CD8-positive, alpha-beta memory T cell (primary cell): ENCODE data around the gene SPATA16. TPM values are rescaled to one million over a fixed set of nuclear protein-coding genes. Genes with fewer than 3 reads are reported as not detected.
"Not testable (repeated sequence)": the region's sequence is repeated elsewhere in the genome, so short reads cannot be mapped to it uniquely, and the experiment has no call there.

Experiments used
- CTCF ChIA-PET: fragments of 350-600 bp; sonication (Branson Sonifier 250); formaldehyde crosslinking; loops from one replicate; lab custom pipeline; 2021; ENCODE audit warnings: antibody characterized with exemption; lab: Charles Lee
- POLR2A ChIA-PET: fragments of 350-600 bp; sonication (Branson Sonifier 250); formaldehyde crosslinking; loops from one replicate; lab custom pipeline; 2021; ENCODE audit warnings: antibody characterized with exemption; lab: Charles Lee
- DNase-seq, 5 donors: peaks; one replicate each; pipeline versions ENCODE4 v3.0.0 to v3.0.0-alpha.2; 2020 to 2022; ENCODE audit warnings: mixed read lengths in 1 of 5
- H3K27ac ChIP-seq: one replicate; pipeline ENCODE4 v1.7.0; 2013; ENCODE audit warnings: low read depth, mild to moderate bottlenecking, low read length, moderate library complexity
- H3K27me3 ChIP-seq: 2 replicates; pipeline ENCODE4 v1.7.0; 2013; ENCODE audit warnings: low read length, mild to moderate bottlenecking; ENCODE audit not compliant: insufficient read depth, poor library complexity, severe bottlenecking
- H3K36me3 ChIP-seq: 2 replicates; pipeline ENCODE4 v1.7.0; 2013; ENCODE audit warnings: mild to moderate bottlenecking, low read length, moderate library complexity; ENCODE audit not compliant: insufficient read depth
- H3K4me1 ChIP-seq: 2 replicates; pipeline ENCODE4 v1.7.0; 2013; ENCODE audit warnings: mild to moderate bottlenecking, low read length, moderate library complexity; ENCODE audit not compliant: insufficient read depth
- H3K4me3 ChIP-seq: 2 replicates; pipeline ENCODE4 v1.7.0; 2013; ENCODE audit warnings: mild to moderate bottlenecking, low read length
- H3K9me3 ChIP-seq: 2 replicates; pipeline ENCODE4 v1.7.0; 2013; ENCODE audit warnings: mild to moderate bottlenecking, low read length
- H3K27ac Mint-ChIP-seq, 8 donors: one replicate each; pipeline ENCODE4 v1.8.0; 2020 to 2021; ENCODE audit warnings: mixed read lengths in 8 of 8, mild to moderate bottlenecking in 6 of 8, inconsistent platforms in 3 of 8, moderate library complexity in 3 of 8
- H3K27me3 Mint-ChIP-seq, 2 donors: one replicate each; pipeline ENCODE4 v1.8.0; 2020 to 2021; ENCODE audit warnings: mixed read lengths in 2 of 2, mild to moderate bottlenecking in 1 of 2, moderate library complexity in 1 of 2
- H3K36me3 Mint-ChIP-seq, 3 donors: one replicate each; pipeline ENCODE4 v1.8.0; 2020 to 2021; ENCODE audit warnings: mixed read lengths in 3 of 3, inconsistent platforms in 1 of 3, mild to moderate bottlenecking in 1 of 3
- H3K4me1 Mint-ChIP-seq, 3 donors: one replicate each; pipeline ENCODE4 v1.8.0; 2020 to 2021; ENCODE audit warnings: mixed read lengths in 3 of 3, inconsistent platforms in 1 of 3, mild to moderate bottlenecking in 1 of 3
- H3K4me3 Mint-ChIP-seq, 7 donors: one replicate each; pipeline ENCODE4 v1.8.0; 2020 to 2021; ENCODE audit warnings: mixed read lengths in 7 of 7, mild to moderate bottlenecking in 6 of 7, moderate library complexity in 4 of 7, inconsistent platforms in 2 of 7
- H3K9me3 Mint-ChIP-seq, 5 donors: one replicate each; pipeline ENCODE4 v1.8.0; 2020 to 2022; ENCODE audit warnings: mixed read lengths in 5 of 5, mild to moderate bottlenecking in 3 of 5, moderate library complexity in 2 of 5, inconsistent platforms in 1 of 5
- polyA plus RNA-seq: library from polyadenylated mRNA; unstranded; fragments of 300-500 nt; fragmentation: Illumina TruSeq; gene quantifications from one replicate; pipeline ENCODE4 v1.2.3, GENCODE V29; 2021
- total RNA-seq, 2 experiments: library from RNA; stranded (reverse); gene quantifications; one replicate each; pipeline ENCODE4 v1.2.3, GENCODE V29; 2021

Gene SPATA16
- total and polyA plus RNA-seq, 3 experiments from 2014 or later = not detected

DNA sequence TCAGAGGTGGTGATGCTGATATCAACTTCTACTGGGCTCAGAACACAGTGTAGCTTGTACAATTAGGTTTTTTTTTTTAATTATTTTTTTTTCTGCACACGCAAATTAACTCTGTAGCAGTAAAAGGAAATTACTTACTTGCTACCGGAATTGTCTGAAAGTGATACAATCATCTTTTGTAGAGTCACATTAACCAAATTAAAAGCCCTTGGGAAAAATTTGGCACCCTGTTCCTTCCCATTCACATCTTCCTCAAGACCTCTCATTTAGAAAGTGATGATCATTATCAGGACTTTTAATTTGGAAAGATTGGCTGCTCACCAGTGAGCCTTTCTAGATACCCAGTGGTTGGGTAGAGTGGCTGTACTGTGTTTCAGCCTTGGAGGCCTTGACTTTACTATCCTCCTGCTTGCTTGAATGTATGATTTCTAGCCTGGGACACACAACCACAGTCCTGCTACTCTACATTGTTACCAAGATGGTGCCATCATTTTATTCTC lies 232.2 kb downstream of the SPATA16 start:
- H3K36me3 ChIP-seq = no peaks in the 10 kb centered on the region
- ChIA-PET POLR2A (interaction anchor here (0.6 kb wide), 1 partner anchor 96 kb away, joined by 4 read pairs; no protein-coding TSS in a partner anchor), CTCF (no interaction called here)
- H3K4me3 Mint-ChIP-seq = no peak overlapping the region
- no peaks in the 10 kb centered on the region for H3K27me3 ChIP-seq
- H3K27ac Mint-ChIP-seq = no peak overlapping the region
- no peaks in the 10 kb centered on the region for H3K9me3 ChIP-seq
- H3K27me3 Mint-ChIP-seq = peaks cover 7 to 27% of the 10 kb centered on the region in 2 donors
- H3K4me3 ChIP-seq = no peak overlapping the region
- no peaks in the 10 kb centered on the region for H3K36me3 Mint-ChIP-seq
- H3K27ac ChIP-seq = no peak overlapping the region
- DNase-seq = no peak
- no peaks in the 10 kb centered on the region for H3K4me1 Mint-ChIP-seq
- peaks cover 0 to 4% (median 3%) of the 10 kb centered on the region in 5 donors for H3K9me3 Mint-ChIP-seq
- no peaks in the 10 kb centered on the region for H3K4me1 ChIP-seq

DNA sequence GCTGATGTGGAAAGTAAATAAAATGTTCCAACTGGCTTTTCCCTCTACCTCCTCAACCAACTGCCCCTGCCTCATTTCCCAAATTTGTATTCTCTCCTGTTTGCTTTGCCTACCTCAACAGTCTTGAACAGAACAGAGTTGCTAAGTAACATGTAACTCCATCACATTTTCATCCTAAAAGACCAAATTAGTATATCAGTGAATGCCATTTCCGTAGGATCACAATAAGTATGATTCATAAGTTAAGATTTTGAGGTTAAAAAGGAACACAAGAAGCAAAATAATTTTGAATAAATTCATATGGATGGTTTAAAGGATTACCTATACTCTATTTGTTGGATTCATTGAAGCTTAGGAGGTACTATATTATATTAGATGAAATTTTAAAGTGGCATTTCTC lies 235.6 kb downstream of the SPATA16 start:
- H3K4me3 Mint-ChIP-seq = no peak overlapping the region
- H3K4me1 ChIP-seq = no peaks in the 10 kb centered on the region
- H3K4me3 ChIP-seq = no peak overlapping the region
- ChIA-PET POLR2A (no interaction called here), CTCF (no interaction called here)
- no peaks in the 10 kb centered on the region for H3K36me3 Mint-ChIP-seq
- DNase-seq = no peak
- H3K27me3 ChIP-seq = no peaks in the 10 kb centered on the region
- no peak overlapping the region for H3K27ac Mint-ChIP-seq
- H3K27me3 Mint-ChIP-seq = peaks cover 3 to 16% of the 10 kb centered on the region in 2 donors
- no peak overlapping the region for H3K27ac ChIP-seq
- H3K9me3 Mint-ChIP-seq = peaks cover 0 to 2% (median 0%) of the 10 kb centered on the region in 5 donors
- no peaks in the 10 kb centered on the region for H3K36me3 ChIP-seq
- H3K4me1 Mint-ChIP-seq = no peaks in the 10 kb centered on the region
- no peaks in the 10 kb centered on the region for H3K9me3 ChIP-seq

DNA sequence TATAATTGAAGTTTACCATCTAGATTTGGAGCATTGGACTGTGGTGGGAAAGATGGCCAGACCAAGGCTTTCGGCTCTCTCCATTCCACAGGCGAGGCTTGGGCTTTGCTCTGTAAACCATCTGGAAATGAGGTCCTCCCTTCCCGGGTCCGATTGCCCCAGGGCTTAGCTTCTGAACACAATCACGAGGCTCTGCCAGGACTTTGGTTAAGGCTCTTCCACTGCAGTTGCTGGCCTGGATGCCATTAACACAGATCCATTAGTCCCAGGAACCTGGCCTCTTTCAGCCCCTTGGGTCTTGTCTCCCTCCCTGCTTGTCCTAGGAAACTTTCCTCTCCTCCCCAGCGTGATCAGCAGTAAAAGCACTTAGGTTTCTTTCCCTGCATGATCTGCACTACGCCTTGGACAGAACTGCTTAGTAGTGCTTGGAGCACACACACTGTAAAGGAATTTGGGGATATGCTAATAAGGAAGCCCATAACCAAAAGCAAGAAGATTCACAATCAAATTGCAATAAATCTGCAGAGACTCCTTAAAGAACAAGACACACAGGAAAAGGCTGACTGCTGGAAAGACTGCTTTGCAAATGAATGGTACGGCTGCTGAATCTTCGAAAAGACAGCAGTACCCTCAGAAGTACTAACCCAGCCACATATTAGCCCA lies 236.2 kb downstream of the SPATA16 start:
- CTCF ChIA-PET = no interaction called here
- no peaks in the 10 kb centered on the region for H3K4me1 ChIP-seq
- no peak overlapping the region for H3K27ac ChIP-seq
- no peak for DNase-seq
- H3K36me3 ChIP-seq = no peaks in the 10 kb centered on the region
- H3K9me3 ChIP-seq = no peaks in the 10 kb centered on the region
- Mint-ChIP-seq H3K27ac (no peak overlapping the region), H3K9me3 (peaks cover 0 to 5% (median 1%) of the 10 kb centered on the region in 5 donors), H3K4me1 (no peaks in the 10 kb centered on the region), H3K4me3 (no peak overlapping the region), H3K36me3 (no peaks in the 10 kb centered on the region), H3K27me3 (peaks cover 0 to 15% of the 10 kb centered on the region in 2 donors)
- POLR2A ChIA-PET = no interaction called here
- H3K27me3 ChIP-seq = no peaks in the 10 kb centered on the region
- H3K4me3 ChIP-seq = no peak overlapping the region

DNA sequence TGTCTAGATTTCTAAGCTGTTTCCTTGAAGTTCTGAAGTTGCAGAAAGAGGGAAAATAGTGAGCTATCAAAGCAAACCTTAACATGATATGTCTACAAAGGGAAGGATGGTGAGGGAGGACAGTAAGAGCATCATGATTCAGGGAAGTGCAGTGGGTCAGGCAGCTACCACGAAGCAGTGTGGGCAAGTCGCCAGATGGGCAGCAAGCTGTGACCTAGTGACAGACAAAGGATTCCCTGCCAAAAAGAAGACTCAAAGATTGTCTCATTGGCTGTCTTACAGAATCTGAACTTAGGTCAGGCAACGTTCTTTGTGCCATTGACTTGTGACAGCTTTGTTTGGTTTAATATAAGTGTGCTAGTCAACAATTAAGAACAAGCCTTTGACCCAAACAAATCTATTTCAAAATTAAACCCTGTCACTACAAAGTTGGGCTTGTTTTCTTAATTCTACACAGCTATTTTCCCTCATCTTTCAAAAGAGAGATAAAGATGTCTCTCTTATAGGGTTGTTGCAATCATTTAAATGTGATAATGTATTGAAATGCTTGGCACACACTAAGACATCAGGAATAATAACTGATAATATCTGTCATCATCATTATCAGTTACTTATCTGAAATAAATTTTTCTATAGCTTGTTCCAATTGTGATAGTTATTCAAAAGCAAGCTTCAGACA lies 237.3 kb downstream of the SPATA16 start:
- no peak overlapping the region for H3K4me3 ChIP-seq
- H3K4me3 Mint-ChIP-seq = no peak overlapping the region
- H3K27ac ChIP-seq = no peak overlapping the region
- H3K4me1 Mint-ChIP-seq = no peaks in the 10 kb centered on the region
- H3K27ac Mint-ChIP-seq = no peak overlapping the region
- no peaks in the 10 kb centered on the region for H3K36me3 Mint-ChIP-seq
- no peaks in the 10 kb centered on the region for H3K27me3 ChIP-seq
- no peak for DNase-seq
- no peaks in the 10 kb centered on the region for H3K9me3 ChIP-seq
- no peaks in the 10 kb centered on the region for H3K36me3 ChIP-seq
- peaks cover 0 to 15% of the 10 kb centered on the region in 2 donors for H3K27me3 Mint-ChIP-seq
- no peaks in the 10 kb centered on the region for H3K4me1 ChIP-seq
- peaks cover 0 to 11% (median 0%) of the 10 kb centered on the region in 5 donors for H3K9me3 Mint-ChIP-seq
- CTCF ChIA-PET = no interaction called here
- POLR2A ChIA-PET = no interaction called here

GRCh38 chr3:172892158-172892557 lies 248.9 kb downstream of the SPATA16 start:
- no peak overlapping the region for H3K4me3 ChIP-seq
- no peaks in the 10 kb centered on the region for H3K9me3 ChIP-seq
- H3K4me1 Mint-ChIP-seq = no peaks in the 10 kb centered on the region
- H3K27ac ChIP-seq = no peak overlapping the region
- H3K36me3 Mint-ChIP-seq = no peaks in the 10 kb centered on the region
- H3K27me3 ChIP-seq = no peaks in the 10 kb centered on the region
- H3K27ac Mint-ChIP-seq = no peak overlapping the region
- H3K9me3 Mint-ChIP-seq = no peaks in the 10 kb centered on the region
- no peaks in the 10 kb centered on the region for H3K36me3 ChIP-seq
- no peaks in the 10 kb centered on the region for H3K4me1 ChIP-seq
- ChIA-PET CTCF (no interaction called here), POLR2A (no interaction called here)
- no peak overlapping the region for H3K4me3 Mint-ChIP-seq
- peaks cover 0 to 9% of the 10 kb centered on the region in 2 donors for H3K27me3 Mint-ChIP-seq
- no peak for DNase-seq

DNA sequence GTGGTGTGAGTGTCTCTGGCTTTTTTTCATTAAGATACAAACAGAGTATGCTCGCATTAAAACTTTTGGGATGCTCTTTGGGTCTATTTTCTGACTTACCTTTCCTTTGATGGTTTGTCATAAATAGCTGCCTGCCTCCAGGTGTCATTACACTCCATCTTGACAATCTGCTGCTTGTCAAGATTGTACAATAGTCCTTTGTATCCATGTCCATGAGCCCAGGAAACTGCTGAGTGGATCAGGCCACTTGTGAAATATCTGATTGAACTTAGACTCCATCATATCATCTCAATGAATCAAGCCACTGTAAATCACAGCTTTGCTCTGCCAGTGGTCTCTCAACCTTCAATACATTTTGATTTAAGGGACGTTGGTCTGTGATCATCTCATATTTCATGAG lies 255.3 kb downstream of the SPATA16 start:
- Histone ChIP-seq H3K9me3 (no peaks in the 10 kb centered on the region), H3K4me1 (no peaks in the 10 kb centered on the region), H3K27me3 (no peaks in the 10 kb centered on the region), H3K36me3 (no peaks in the 10 kb centered on the region), H3K27ac (no peak overlapping the region), H3K4me3 (no peak overlapping the region)
- Mint-ChIP-seq H3K4me3 (no peak overlapping the region), H3K4me1 (no peaks in the 10 kb centered on the region), H3K9me3 (peaks cover 0 to 5% (median 3%) of the 10 kb centered on the region in 5 donors), H3K27ac (no peak overlapping the region), H3K27me3 (peaks cover 0 to 4% of the 10 kb centered on the region in 2 donors), H3K36me3 (peaks cover 0 to 4% (median 0%) of the 10 kb centered on the region in 3 donors)
- no peak for DNase-seq
- ChIA-PET POLR2A (no interaction called here), CTCF (no interaction called here)

DNA sequence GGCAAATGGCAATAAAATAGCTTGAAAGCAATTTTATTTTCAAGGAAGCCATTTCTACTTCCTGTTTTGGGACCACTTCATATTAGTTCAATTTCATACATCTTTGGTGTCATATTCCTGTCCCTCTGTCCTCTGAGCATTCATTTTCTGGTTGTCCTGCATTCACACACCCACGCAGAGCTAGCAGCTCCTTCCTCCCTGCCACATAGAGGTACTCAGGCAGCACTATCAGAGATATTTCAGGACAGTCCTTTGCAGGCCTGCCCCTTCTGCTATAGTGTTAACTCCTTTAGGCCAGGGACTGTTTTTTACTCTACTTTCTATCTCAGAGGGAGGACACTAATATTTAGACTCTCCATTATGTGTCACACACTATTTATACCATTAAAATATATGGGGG lies 258.5 kb downstream of the SPATA16 start:
- no peaks in the 10 kb centered on the region for H3K4me1 Mint-ChIP-seq
- no peak overlapping the region for H3K4me3 Mint-ChIP-seq
- Histone ChIP-seq H3K36me3 (no peaks in the 10 kb centered on the region), H3K4me3 (no peak overlapping the region), H3K27ac (no peak overlapping the region), H3K9me3 (no peaks in the 10 kb centered on the region), H3K4me1 (no peaks in the 10 kb centered on the region), H3K27me3 (no peaks in the 10 kb centered on the region)
- no peak for DNase-seq
- peaks cover 5 to 15% (median 7%) of the 10 kb centered on the region in 5 donors for H3K9me3 Mint-ChIP-seq
- CTCF ChIA-PET = no interaction called here
- POLR2A ChIA-PET = no interaction called here
- H3K27me3 Mint-ChIP-seq = peaks cover 0 to 3% of the 10 kb centered on the region in 2 donors
- H3K36me3 Mint-ChIP-seq = peaks cover 0 to 4% (median 0%) of the 10 kb centered on the region in 3 donors
- no peak overlapping the region for H3K27ac Mint-ChIP-seq

DNA sequence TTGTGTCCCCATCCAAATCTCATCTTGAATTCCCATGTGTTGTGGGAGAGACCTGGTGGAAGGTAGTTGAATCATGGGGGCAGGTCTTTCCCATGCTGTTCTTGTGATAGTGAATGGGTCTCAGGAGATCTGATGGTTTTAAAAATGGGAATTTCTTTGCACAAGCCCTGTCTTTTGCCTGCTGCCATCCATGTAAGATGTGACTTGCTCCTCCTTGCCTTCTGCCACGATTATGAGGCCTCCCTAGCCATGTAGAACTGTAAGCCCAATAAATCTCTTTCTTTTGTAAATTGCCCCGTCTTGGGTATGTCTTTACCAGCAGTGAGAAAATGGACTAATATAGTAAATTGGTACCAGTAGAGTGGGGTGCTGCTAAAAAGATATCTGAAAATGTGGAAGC lies 261.7 kb downstream of the SPATA16 start:
- H3K4me1 Mint-ChIP-seq, H3K36me3 ChIP-seq, CTCF ChIA-PET, DNase-seq, H3K27me3 ChIP-seq, H3K9me3 ChIP-seq, POLR2A ChIA-PET, H3K4me3 Mint-ChIP-seq, H3K27ac ChIP-seq, H3K4me3 ChIP-seq, H3K36me3 Mint-ChIP-seq, H3K27ac Mint-ChIP-seq, H3K4me1 ChIP-seq: not testable (repeated sequence)
- Mint-ChIP-seq H3K9me3 (peaks cover 5 to 14% (median 7%) of the 10 kb centered on the region in 5 donors), H3K27me3 (peaks cover 0 to 12% of the 10 kb centered on the region in 2 donors)
